HepG2 (cell line): Measurements from ENCODE around the gene MARCO.

Experiments
- KLF9 ChIP-seq: IDR thresholded peaks from 2 replicates; pipeline ENCODE4 v1.6.1; 2016; ENCODE audit warnings: low read depth
- TRIM24 ChIP-seq: sonication (generic); formaldehyde crosslinking; IDR thresholded peaks from 2 replicates; pipeline ENCODE4 v1.8.0; 2022; ENCODE audit warnings: mild to moderate bottlenecking, missing genetic modification reagents

DNA sequence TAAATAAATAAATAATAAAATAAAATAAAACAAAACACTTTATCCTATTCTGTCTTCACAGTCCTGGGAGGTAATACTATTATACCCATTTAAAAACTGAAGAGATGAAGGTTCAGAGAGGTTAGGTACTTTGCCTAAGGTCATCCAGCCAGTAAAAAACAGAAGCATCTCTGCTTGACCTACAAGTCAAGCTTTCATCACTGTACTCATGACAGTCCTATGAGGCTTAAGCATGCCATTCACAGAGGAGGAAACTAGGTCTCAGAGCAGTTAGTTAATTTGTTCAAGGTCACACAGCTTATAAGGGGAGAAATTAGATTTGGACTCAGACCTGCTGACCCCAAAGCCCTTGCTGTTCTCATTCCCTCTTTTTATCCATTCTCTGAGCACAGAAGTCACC, 77.5 kb downstream of the MARCO start:
- TF ChIP-seq TRIM24 (CRISPR knock-in tag) (no peak), KLF9 (no peak)
